GM19395 (cell line): ENCODE data around the gene LDLRAD2.
"Not testable (repeated sequence)": the region's sequence is repeated elsewhere in the genome, so short reads cannot be mapped to it uniquely, and the experiment has no call there.

Source experiments
- ATAC-seq: cut with Tn5 transposase; IDR thresholded peaks from one replicate; pipeline ENCODE4 v1.9.1; 2021; ENCODE audit warnings: mild to moderate bottlenecking, moderate library complexity; ENCODE audit not compliant: unreplicated experiment

The LDLRAD2 gene, protein sequence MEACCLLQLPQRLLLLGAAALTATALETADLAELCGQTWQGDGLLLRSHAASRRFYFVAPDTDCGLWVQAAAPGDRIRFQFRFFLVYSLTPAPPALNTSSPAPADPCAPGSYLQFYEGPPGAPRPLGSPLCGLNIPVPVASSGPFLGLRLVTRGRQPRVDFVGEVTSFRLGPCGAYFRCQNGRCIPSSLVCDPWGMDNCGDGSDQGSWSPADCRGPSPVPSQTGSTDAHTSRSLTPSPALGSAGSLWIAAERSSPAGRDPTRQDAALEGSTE

GRCh38 chr1:21811875-21812305 is at the start of gene LDLRAD2:
LDLRAD2 (plus strand) TSS chr1:21812265; CDS start chr1:21812452, 187 bp downstream.
- ATAC-seq, result no peak

DNA sequence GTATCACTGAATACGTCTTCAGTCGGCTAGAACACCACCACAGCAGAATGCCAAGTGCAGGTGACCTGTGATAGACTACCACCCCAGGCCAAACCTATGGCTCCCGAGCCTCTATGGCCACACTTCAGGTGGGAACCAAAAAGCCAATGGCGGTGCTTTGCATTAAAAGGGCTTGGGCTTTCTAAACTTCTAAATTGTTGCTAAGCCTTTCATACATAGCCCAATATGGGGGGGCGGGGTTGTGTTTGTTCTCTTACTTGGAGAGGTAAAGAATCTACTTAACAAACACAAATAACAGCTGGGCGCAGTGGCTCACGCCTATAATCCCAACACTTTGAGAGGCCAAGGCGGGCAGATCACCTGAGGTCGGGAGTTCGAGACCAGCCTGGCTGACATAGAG is 48.8 kb upstream of the LDLRAD2 start:
- no peak for ATAC-seq

- ATAC-seq, result no peak
Measured at GRCh38 chr1:21763694-21764419, 48.2 kb upstream of the LDLRAD2 start.

DNA sequence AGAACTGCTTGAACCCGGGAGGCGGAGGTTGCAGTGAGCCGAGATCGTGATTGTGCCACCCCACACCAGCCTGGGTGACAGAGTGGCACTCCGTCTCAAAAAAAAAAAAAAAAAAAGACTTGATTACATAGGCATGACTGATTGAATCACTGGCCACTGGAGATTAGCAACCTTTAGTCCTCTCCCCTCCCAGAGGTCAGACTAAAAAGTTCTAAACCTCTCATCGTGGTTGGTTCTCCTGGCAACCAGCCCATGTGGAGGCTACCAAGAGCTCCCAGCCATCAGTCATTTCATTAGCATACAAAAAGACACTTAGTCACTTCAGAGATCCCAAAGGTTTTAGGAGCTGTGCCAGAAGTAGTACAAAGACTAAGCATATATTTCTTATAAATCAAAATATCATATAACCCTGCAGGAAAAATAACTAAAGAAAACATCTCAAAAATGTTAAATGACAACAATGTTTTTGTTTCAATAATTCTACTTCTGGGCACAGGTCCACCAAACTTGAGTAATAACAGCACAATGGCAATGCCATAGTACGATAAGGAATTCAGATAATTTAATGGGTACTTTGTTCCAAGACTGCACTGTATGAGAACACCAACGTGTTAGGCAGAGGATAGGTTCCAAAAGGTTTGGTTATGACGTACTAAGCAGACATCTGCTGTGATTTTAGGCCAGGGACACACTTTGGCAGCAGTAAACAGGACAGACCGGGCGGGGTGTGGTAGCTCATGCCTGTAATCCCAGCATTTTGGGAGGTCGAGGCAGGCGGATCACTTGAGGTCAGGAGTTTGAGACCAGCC is 47.2 kb upstream of the LDLRAD2 start:
- ATAC-seq, result no peak

GRCh38 chr1:21766210-21766609 is 45.9 kb upstream of the LDLRAD2 start:
- no peak for ATAC-seq

- ATAC-seq, result not testable (repeated sequence)
Measured at GRCh38 chr1:21767106-21767505, 45.0 kb upstream of the LDLRAD2 start.

GRCh38 chr1:21770201-21770600 is 41.9 kb upstream of the LDLRAD2 start:
- no peak for ATAC-seq

GRCh38 chr1:21770602-21771001 is 41.5 kb upstream of the LDLRAD2 start:
- not testable (repeated sequence) for ATAC-seq

GRCh38 chr1:21771672-21772071 is 40.4 kb upstream of the LDLRAD2 start:
- ATAC-seq, result not testable (repeated sequence)

- no peak for ATAC-seq
Measured at GRCh38 chr1:21773585-21773984, 38.5 kb upstream of the LDLRAD2 start.

DNA sequence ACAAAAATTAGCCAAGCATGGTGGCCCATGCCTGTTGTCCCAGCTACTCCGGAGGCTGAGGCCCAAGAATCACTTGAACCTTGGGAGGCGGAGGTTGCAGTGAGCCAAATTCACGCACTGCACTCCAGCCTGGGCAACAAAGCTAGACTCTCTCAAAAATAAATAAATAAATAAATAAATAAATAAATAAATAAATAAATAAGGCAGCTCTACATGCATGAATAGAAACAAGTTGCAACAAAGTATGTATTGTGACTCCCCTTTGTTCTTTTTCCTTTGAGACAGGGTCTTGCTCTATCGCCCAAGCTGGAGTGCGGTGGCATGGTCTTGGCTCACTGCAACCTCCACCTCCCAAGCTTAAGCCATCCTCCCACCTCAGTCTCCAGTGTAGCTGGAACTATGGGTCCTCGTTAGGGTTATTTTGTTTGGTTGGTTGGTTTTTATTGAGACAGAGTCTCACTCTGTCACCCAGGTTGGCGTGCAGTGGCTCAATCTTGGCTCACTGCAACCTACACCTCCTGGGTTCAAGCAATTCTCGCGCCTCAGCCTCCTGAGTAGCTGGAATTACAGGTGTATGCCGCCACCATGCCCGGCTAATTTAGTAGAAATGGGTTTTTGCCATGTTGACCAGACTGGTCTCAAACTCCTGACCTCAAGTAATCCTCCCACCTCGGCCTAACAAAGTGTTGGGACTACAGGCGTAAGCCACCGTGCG is 37.1 kb upstream of the LDLRAD2 start:
- ATAC-seq, result no peak

GRCh38 chr1:21775550-21775914 is 36.5 kb upstream of the LDLRAD2 start:
- no peak for ATAC-seq

GRCh38 chr1:21775985-21776562 is 36.0 kb upstream of the LDLRAD2 start:
- ATAC-seq, result no peak

- ATAC-seq, result not testable (repeated sequence)
Measured at GRCh38 chr1:21776925-21777324, 35.1 kb upstream of the LDLRAD2 start.

DNA sequence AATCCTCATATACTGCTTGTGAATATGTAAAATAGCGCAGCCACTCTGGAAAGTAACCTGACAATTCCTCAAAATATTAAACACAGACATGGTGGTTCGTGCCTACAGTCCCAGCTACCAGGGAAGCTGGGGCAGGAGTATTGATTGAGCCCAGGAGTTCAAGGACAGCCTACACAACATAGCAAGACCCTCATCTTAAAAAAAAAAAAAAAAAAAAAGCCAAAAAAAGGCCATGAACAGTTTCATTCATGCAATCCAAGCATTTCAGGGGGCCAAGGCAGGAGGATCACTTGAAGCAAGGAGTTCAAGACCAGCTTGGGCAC is 33.7 kb upstream of the LDLRAD2 start:
- no peak for ATAC-seq

DNA sequence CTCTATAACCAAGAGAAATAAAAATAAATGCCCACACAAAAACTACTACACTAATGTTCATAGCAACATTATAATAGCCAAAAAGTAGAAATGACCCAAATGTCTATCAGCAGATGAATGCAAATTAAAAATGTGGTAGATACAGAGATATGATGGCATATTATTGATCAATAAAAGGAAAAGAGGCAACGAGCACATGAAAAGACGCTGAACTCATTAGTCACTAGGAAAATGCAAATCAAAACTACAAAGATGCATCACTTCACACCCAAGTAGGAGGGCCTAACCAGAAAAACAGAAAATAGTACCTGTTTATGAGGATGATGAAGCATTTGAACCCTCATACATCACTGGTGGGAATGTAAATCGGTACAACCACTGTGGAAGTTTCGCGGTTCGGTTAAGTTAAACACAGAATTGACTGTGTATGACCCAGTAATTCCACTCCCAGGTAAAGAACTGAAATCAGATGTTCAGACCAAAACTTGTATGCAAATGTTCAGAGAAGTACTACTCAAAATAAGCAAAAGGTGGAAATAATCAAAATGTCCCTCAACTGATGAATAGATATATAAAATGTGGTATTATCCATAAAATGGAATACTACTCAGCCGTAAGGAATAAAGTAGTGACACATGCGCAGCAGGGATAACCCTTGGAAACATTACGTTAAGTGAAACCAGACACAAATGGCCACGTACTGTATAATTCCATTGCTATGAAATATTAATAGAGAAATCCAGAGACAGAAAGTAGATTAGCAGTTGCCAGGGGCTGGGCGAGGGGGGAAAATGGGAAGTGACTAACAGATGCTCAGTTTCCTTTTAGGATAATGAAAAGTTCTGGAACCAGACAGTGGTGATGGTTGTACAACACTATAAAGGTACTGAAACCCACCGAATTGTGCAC is 32.2 kb upstream of the LDLRAD2 start:
- no peak for ATAC-seq

DNA sequence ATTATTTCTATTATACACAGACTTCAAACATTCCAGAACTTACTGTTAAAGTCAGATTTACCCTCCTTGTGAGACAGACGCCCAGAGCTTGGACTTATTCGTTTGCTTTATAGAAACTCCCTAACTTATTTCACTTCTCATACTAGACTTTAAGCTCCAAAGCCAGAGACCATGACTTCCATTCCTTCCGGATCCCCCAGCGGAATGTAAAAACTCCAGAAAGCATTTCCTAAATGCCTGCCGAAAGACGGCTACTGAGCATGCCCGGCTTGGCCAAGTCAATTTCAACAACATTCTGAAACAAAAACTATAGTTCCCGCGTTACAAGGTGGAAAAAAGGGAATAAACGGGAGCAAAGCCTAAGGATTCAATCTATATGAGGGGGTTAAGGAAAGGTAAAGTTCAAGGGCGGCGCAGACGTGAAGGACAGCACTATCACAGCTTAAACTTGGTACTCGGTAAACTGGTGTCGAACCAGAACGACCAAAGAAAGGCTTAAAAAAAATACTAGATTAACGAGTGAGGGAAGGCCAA is 30.2 kb upstream of the LDLRAD2 start:
- ATAC-seq, result peak; percentile 28

- peak; percentile 21 for ATAC-seq
Measured at GRCh38 chr1:21782349-21782867, 29.7 kb upstream of the LDLRAD2 start.
